Measurements from ENCODE around the gene HOMEZ. TPM values are rescaled to one million over a fixed set of nuclear protein-coding genes. Genes with fewer than 3 reads are reported as not detected.
"Not testable (repeated sequence)": the region's sequence is repeated elsewhere in the genome, so short reads cannot be mapped to it uniquely, and the experiment has no call there.

HOMEZ gene
- total RNA-seq, 1 experiment from 2014 or later, result 7.6 TPM

GRCh38 chr14:23275412-23275811 lies 10.5 kb downstream of the HOMEZ start:
- DNase-seq (ENCODE audit: low read depth, low spot score) (no peak), ATAC-seq (no peak)
- ChIA-PET POLR2A (no interaction called here), CTCF (no interaction called here)
- Histone ChIP-seq H3K36me3 (ENCODE audit: control insufficient read depth, insufficient read depth, low read length) (no peaks in the 10 kb centered on the region), H3K27me3 (ENCODE audit: control insufficient read depth, insufficient read depth, low read length) (no peaks in the 10 kb centered on the region), H3K9me3 (ENCODE audit: control insufficient read depth, insufficient read depth, low read depth, low read length) (no peaks in the 10 kb centered on the region), H3K27ac (ENCODE audit: low read length) (no peak overlapping the region), H3K4me3 (ENCODE audit: low read depth in 2 of 2, low read length in 2 of 2) (no peak overlapping the region), H3K4me1 (ENCODE audit: control insufficient read depth, insufficient read depth, low read length) (no peaks in the 10 kb centered on the region)
- intact Hi-C loops (cut with micrococcal nuclease; ENCODE audit: unreplicated experiment), result no loop called here
- BruUV-seq (replicated peaks), result no TSS peak
- TF ChIP-seq POLR2AphosphoS5 (IDR thresholded peaks at IDR 0.05; ENCODE audit: low read depth, low read length), result no peak
- no peak for TF ChIP-seq REST (IDR thresholded peaks at IDR 0.05; ENCODE audit: insufficient read depth in 1 of 2, low read depth in 2 of 2, low read length in 1 of 2)
- no peak for TF ChIP-seq SIN3A (IDR thresholded peaks at IDR 0.05; ENCODE audit: borderline replicate concordance, insufficient read depth, low read depth, low read length)
- no peak for TF ChIP-seq CTCF (IDR thresholded peaks at IDR 0.05)
- TF ChIP-seq TCF7L2 (IDR thresholded peaks at IDR 0.05; ENCODE audit: low read depth, low read length), result no peak
- in situ Hi-C loops (cut with HindIII; ENCODE audit: low pct_unique_long_range_greater_than_20kb, low sequenced_read_pairs), result no loop called here

- Histone ChIP-seq H3K27me3 (ENCODE audit: control insufficient read depth, insufficient read depth, low read length) (peaks cover 5% of the 10 kb centered on the region; the same call in 1 of the 2 replicates), H3K4me3 (ENCODE audit: low read depth in 2 of 2, low read length in 2 of 2) (no peak overlapping the region), H3K36me3 (ENCODE audit: control insufficient read depth, insufficient read depth, low read length) (no peaks in the 10 kb centered on the region), H3K27ac (ENCODE audit: low read length) (no peak overlapping the region), H3K9me3 (ENCODE audit: control insufficient read depth, insufficient read depth, low read depth, low read length) (no peaks in the 10 kb centered on the region), H3K4me1 (ENCODE audit: control insufficient read depth, insufficient read depth, low read length) (no peaks in the 10 kb centered on the region)
- ATAC-seq (no peak), DNase-seq (ENCODE audit: low read depth, low spot score) (no peak)
- intact Hi-C loops (cut with micrococcal nuclease; ENCODE audit: unreplicated experiment), result no loop called here
- BruUV-seq (replicated peaks), result no TSS peak
- in situ Hi-C loops (cut with HindIII; ENCODE audit: low pct_unique_long_range_greater_than_20kb, low sequenced_read_pairs), result no loop called here
- TF ChIP-seq CTCF (IDR thresholded peaks at IDR 0.05) (no peak), REST (IDR thresholded peaks at IDR 0.05; ENCODE audit: insufficient read depth in 1 of 2, low read depth in 2 of 2, low read length in 1 of 2) (no peak), SIN3A (IDR thresholded peaks at IDR 0.05; ENCODE audit: borderline replicate concordance, insufficient read depth, low read depth, low read length) (no peak), TCF7L2 (IDR thresholded peaks at IDR 0.05; ENCODE audit: low read depth, low read length) (no peak), POLR2AphosphoS5 (IDR thresholded peaks at IDR 0.05; ENCODE audit: low read depth, low read length) (no peak)
- CTCF ChIA-PET, result no interaction called here
- POLR2A ChIA-PET, result no interaction called here
These were observed 16.7 kb downstream of the HOMEZ start for GRCh38 chr14:23269193-23269592.

- BruUV-seq (replicated peaks); DNase-seq (ENCODE audit: low read depth, low spot score); intact Hi-C loops (cut with micrococcal nuclease; ENCODE audit: unreplicated experiment); H3K4me3 ChIP-seq (ENCODE audit: low read depth in 2 of 2, low read length in 2 of 2); H3K36me3 ChIP-seq (ENCODE audit: control insufficient read depth, insufficient read depth, low read length); POLR2A ChIA-PET; H3K9me3 ChIP-seq (ENCODE audit: control insufficient read depth, insufficient read depth, low read depth, low read length); in situ Hi-C loops (cut with HindIII; ENCODE audit: low pct_unique_long_range_greater_than_20kb, low sequenced_read_pairs); ATAC-seq; H3K27ac ChIP-seq (ENCODE audit: low read length); H3K4me1 ChIP-seq (ENCODE audit: control insufficient read depth, insufficient read depth, low read length): not testable (repeated sequence)
- CTCF ChIA-PET, result interaction anchor here (0.6 kb wide), 1 partner anchor 24 kb away, joined by 15 read pairs; no protein-coding TSS in a partner anchor
- H3K27me3 ChIP-seq (ENCODE audit: control insufficient read depth, insufficient read depth, low read length), result peaks cover 14% of the 10 kb centered on the region; the same call in 1 of the 2 replicates
These were observed 25.1 kb downstream of the HOMEZ start for GRCh38 chr14:23260849-23261248.
